Muscle of leg (tissue), 11 donors: Measurements from ENCODE around the gene ATP4B. TPM values are rescaled to one million over a fixed set of nuclear protein-coding genes. Genes with fewer than 3 reads are reported as not detected.

Experiments used
- DNase-seq: peaks from one replicate; pipeline ENCODE4 v3.0.0; 2013
- H3K27ac ChIP-seq: one replicate; pipeline ENCODE4 v1.5.1; 2013; ENCODE audit warnings: mild to moderate bottlenecking, low read length, control low read depth
- H3K27me3 ChIP-seq: one replicate; pipeline ENCODE4 v1.6.1; 2013; ENCODE audit warnings: low read length; ENCODE audit not compliant: control insufficient read depth, insufficient read depth
- H3K36me3 ChIP-seq: one replicate; pipeline ENCODE4 v1.6.1; 2013; ENCODE audit warnings: low read length; ENCODE audit not compliant: control insufficient read depth, insufficient read depth
- H3K4me1 ChIP-seq: one replicate; pipeline ENCODE4 v1.6.1; 2013; ENCODE audit warnings: low read length; ENCODE audit not compliant: control insufficient read depth, insufficient read depth
- H3K4me3 ChIP-seq: one replicate; pipeline ENCODE4 v1.5.1; 2013; ENCODE audit warnings: low read length, control low read depth
- H3K9me3 ChIP-seq: replicated peaks from 2 replicates; pipeline ENCODE4 v1.6.1; 2013; ENCODE audit warnings: low read depth, low read length; ENCODE audit not compliant: control insufficient read depth
- WGBS: methylation state at CpG from one replicate; pipeline ENCODE4 v1.1.5; 2013; ENCODE audit warnings: missing lambda C conversion rate; ENCODE audit not compliant: insufficient coverage; 5-methylcytosine and 5-hydroxymethylcytosine counted together
- polyA plus RNA-seq, 8 donors: library from polyadenylated mRNA; unstranded; fragments of 120-200 nt; gene quantifications; one replicate each; pipeline versions ENCODE4 v1.2.1 to v1.2.3, GENCODE V29; 2013; ENCODE audit warnings: inconsistent platforms in 1 of 8, low replicate concordance in 1 of 8; ENCODE audit not compliant: insufficient read length in 8 of 8, insufficient read depth in 1 of 8
- total RNA-seq: library from RNA; stranded (reverse); fragments of 120-200 nt; gene quantifications from one replicate; pipeline ENCODE4 v1.2.4, GENCODE V29; 2013

The ATP4B gene
- total and polyA plus RNA-seq, 9 donors: 0.07 to 0.69 (median 0.08) TPM; not detected in 6

GRCh38 chr13:113634279-113635047, 23.5 kb downstream of the ATP4B start:
- H3K27ac ChIP-seq: no peak overlapping the region
- H3K4me3 ChIP-seq: no peak overlapping the region
- peaks cover 72% of the 10 kb centered on the region for H3K36me3 ChIP-seq
- no peaks in the 10 kb centered on the region for H3K27me3 ChIP-seq
- DNase-seq: no peak
- H3K4me1 ChIP-seq: peaks cover 5% of the 10 kb centered on the region
- 96% methylated on average over 14 of the region's 16 CpGs for WGBS
- H3K9me3 ChIP-seq: no peaks in the 10 kb centered on the region

GRCh38 chr13:113633485-113633873, 24.5 kb downstream of the ATP4B start:
- Histone ChIP-seq H3K9me3 (no peaks in the 10 kb centered on the region), H3K27me3 (no peaks in the 10 kb centered on the region), H3K27ac (no peak overlapping the region), H3K36me3 (peaks cover 71% of the 10 kb centered on the region), H3K4me3 (no peak overlapping the region), H3K4me1 (peaks cover 5% of the 10 kb centered on the region)
- DNase-seq: no peak
- 95% methylated on average over 12 of the region's 18 CpGs for WGBS

DNA sequence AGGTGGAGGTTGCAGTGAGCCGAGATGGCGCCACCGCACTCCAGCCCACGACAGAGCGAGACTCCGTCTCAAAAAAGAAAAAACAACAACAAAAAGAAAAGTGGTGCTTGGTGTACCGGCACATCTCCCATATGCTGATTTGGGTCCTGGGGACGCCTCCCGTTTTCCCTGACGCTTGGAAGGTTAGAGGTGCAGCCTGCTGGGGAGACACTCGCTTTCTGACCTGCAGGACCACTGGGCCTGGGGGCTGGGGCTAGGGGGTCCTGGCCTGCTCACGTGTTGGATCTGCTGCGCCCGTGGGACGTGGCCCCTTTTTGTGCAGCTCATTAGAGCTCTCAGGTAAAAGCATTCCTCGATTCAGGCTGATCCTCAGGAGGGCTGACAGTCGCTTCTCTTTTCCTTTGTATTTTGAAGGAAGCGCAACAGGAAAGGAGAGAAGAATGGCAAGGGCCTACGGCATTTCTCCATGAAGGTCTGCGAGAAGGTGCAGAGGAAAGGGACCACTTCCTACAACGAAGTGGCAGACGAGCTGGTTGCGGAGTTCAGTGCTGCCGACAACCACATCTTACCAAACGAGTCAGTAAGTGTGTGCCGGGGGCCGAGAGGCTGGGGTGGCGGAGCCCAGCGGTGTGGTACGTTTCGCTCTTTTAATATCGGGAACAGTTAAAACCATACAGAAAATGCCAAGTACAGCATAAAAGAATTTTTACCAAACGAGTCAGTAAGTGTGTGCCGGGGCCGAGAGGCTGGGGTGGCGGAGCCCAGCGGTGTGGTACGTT, 25.1 kb downstream of the ATP4B start:
- Histone ChIP-seq H3K9me3 (no peaks in the 10 kb centered on the region), H3K4me3 (no peak overlapping the region), H3K4me1 (peaks cover 5% of the 10 kb centered on the region), H3K27ac (no peak overlapping the region), H3K27me3 (no peaks in the 10 kb centered on the region), H3K36me3 (peaks cover 66% of the 10 kb centered on the region)
- 92% methylated on average over 32 of the region's 38 CpGs for WGBS
- DNase-seq: no peak

DNA sequence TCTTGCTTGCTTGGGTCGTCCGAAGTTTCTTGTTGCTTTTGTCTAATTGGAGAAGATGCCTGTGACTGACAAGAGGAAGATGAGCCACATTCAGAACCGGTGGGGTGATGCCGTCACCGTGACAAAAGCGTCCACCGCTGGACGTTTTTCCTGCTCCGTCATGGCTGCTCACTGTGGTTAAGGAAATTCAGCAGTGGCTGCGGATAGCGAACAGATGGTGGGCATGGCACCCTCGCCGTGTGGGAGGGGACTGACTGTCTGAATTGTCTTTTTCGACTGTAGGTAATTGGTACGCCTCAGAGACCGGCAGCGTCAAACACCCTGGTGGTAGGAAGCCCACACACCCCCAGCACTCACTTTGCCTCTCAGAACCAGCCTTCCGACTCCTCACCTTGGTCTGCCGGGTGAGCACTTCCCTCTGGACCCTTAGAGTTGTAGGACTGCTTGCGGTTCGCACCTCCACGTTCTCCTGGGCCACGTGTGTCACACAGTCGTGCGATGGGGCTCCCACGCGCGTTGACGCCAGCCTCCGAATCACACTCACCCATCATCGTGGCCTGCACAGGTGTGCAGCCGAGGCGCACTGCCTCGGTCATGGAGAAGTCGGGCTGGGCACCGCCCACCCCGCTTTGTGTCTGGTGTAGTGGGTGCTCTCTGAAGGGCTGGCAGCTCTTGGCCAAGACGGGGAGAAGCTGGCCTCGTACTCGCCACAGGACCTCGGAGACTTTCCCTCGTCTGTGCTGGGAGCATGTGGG, 26.5 kb downstream of the ATP4B start:
- DNase-seq: no peak
- Histone ChIP-seq H3K36me3 (peaks cover 54% of the 10 kb centered on the region), H3K4me3 (no peak overlapping the region), H3K27ac (no peak overlapping the region), H3K4me1 (peaks cover 5% of the 10 kb centered on the region), H3K27me3 (no peaks in the 10 kb centered on the region), H3K9me3 (no peaks in the 10 kb centered on the region)
- WGBS: 91% methylated on average over 36 of the region's 42 CpGs

- H3K4me1 ChIP-seq: peaks cover 8% of the 10 kb centered on the region
- H3K27me3 ChIP-seq: no peaks in the 10 kb centered on the region
- no peak overlapping the region for H3K4me3 ChIP-seq
- no peaks in the 10 kb centered on the region for H3K9me3 ChIP-seq
- H3K27ac ChIP-seq: no peak overlapping the region
- WGBS: 81% methylated on average over 4 of the region's 6 CpGs
- H3K36me3 ChIP-seq: peaks cover 47% of the 10 kb centered on the region
- no peak for DNase-seq
Measured at GRCh38 chr13:113630804-113631203, 27.2 kb downstream of the ATP4B start.

DNA sequence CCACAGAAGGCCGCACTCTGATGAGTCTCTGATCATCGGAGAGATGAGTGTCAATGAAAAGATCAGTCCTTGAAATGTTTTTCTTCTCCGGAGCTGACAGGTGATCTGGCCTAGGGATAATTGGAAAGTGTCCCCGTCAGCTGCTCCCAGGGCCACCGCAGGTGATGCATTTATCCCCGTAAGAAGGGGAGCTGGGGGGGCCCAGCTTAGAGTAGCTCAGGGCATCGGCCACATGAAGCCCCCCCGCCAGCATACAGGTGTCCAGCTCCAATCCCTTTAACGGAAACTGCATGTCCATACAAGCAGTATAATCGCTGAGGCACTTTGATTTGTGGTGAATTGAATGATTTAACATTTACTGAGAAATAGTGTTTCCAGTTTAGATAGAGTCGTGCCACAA, 27.7 kb downstream of the ATP4B start:
- no peak for DNase-seq
- H3K27me3 ChIP-seq: no peaks in the 10 kb centered on the region
- H3K4me3 ChIP-seq: no peak overlapping the region
- WGBS: 89% methylated on average over 10 of the region's 11 CpGs
- H3K4me1 ChIP-seq: peaks cover 12% of the 10 kb centered on the region
- H3K9me3 ChIP-seq: no peaks in the 10 kb centered on the region
- no peak overlapping the region for H3K27ac ChIP-seq
- peaks cover 42% of the 10 kb centered on the region for H3K36me3 ChIP-seq

GRCh38 chr13:113629866-113630265, 28.1 kb downstream of the ATP4B start:
- H3K27me3 ChIP-seq: no peaks in the 10 kb centered on the region
- H3K4me1 ChIP-seq: peaks cover 12% of the 10 kb centered on the region
- 86% methylated on average over 15 of the region's 17 CpGs for WGBS
- DNase-seq: no peak
- H3K4me3 ChIP-seq: no peak overlapping the region
- H3K36me3 ChIP-seq: peaks cover 38% of the 10 kb centered on the region
- H3K9me3 ChIP-seq: no peaks in the 10 kb centered on the region
- no peak overlapping the region for H3K27ac ChIP-seq

DNA sequence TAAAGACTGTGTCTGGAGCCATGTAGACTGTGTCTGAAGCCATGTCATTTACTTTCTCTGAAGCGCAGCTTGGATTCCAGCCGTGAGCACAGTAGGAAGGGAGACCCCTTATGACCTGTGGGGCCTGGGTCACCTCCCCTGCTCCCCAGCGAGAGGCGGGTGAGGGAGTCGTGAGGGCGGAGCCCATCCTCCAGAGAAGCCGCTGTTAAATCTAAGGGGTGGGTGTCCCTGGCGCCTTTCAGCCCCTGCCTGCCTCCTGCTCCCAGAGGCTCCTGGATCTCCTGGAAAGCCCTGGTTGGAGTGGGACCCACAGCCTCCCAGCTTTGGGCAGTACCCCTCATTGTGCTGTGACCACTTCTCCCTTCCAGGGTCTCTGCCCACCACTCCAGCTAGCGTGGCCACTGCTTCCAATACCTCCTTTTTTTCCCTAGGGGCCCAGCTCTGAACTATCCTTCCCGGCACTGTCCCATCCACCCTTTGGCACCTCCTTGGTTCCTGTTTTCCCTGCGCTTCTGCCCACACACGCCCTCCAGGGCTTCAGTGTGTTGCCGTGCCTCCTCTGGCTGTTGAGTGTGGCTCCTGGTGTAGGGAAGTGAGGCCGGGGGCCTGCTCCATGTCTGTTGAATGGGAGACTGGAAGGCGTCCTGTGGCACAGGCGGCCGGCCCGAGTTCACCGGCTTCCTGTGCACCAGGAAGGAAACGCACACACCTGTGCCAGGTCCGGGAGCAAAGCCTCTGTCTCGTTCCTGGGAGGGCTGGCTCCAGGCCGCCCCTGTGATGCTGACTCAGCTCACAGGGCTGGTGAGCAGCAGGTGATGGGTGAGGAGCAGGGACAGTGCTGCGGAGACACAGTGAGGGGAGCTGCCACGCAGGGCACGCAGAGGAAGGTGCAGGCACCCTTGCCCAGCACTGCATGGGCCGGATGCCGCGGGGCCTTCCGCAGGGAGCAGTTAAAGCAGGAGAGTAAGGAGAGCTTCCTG, 29.4 kb downstream of the ATP4B start:
- H3K4me3 ChIP-seq: no peak overlapping the region
- peaks cover 12% of the 10 kb centered on the region for H3K4me1 ChIP-seq
- WGBS: 83% methylated on average over 19 of the region's 30 CpGs
- H3K36me3 ChIP-seq: peaks cover 37% of the 10 kb centered on the region
- H3K27me3 ChIP-seq: no peaks in the 10 kb centered on the region
- DNase-seq: no peak
- no peak overlapping the region for H3K27ac ChIP-seq
- H3K9me3 ChIP-seq: no peaks in the 10 kb centered on the region

DNA sequence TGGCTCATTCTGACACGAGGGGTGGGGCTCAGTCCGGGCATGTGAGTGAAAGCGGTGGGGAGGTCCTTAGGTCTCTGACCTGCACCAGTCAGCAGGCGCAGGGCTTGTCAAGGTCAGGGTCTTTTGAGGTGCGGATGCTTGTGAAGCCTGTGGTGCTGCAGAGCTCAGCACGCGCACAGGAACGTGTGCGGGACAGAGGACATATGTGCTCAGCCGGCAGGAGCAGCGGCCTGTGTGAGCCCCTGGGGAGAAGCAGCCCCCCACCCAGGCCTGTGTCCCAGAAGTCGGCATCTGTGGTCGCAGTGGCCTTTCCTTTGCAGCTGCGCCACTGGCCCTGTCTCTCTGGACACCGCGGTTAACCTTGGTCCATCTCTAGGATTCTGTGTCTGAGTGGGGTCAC, 30.9 kb downstream of the ATP4B start:
- Histone ChIP-seq H3K4me1 (peaks cover 10% of the 10 kb centered on the region), H3K27ac (no peak overlapping the region), H3K36me3 (peaks cover 33% of the 10 kb centered on the region), H3K9me3 (no peaks in the 10 kb centered on the region), H3K27me3 (no peaks in the 10 kb centered on the region), H3K4me3 (no peak overlapping the region)
- no peak for DNase-seq
- 76% methylated on average over 13 of the region's 16 CpGs for WGBS
